22Rv1 (cell line): Measurements from ENCODE around the gene IL1RL2.

Experiments
- H3K27ac ChIP-seq: fragments of 450-650 bp; 2 replicates; pipeline ENCODE4 v1.5.1; 2017
- CTCF ChIP-seq: fragments of 450-650 bp; IDR thresholded peaks from 2 replicates; pipeline ENCODE4 v1.5.1; 2017; ENCODE audit warnings: mild to moderate bottlenecking
- ZFX ChIP-seq: fragments of 450-650 bp; IDR thresholded peaks from 2 replicates; pipeline ENCODE4 v1.6.1; 2017; ENCODE audit warnings: antibody characterized with exemption, borderline replicate concordance

The IL1RL2 gene

DNA sequence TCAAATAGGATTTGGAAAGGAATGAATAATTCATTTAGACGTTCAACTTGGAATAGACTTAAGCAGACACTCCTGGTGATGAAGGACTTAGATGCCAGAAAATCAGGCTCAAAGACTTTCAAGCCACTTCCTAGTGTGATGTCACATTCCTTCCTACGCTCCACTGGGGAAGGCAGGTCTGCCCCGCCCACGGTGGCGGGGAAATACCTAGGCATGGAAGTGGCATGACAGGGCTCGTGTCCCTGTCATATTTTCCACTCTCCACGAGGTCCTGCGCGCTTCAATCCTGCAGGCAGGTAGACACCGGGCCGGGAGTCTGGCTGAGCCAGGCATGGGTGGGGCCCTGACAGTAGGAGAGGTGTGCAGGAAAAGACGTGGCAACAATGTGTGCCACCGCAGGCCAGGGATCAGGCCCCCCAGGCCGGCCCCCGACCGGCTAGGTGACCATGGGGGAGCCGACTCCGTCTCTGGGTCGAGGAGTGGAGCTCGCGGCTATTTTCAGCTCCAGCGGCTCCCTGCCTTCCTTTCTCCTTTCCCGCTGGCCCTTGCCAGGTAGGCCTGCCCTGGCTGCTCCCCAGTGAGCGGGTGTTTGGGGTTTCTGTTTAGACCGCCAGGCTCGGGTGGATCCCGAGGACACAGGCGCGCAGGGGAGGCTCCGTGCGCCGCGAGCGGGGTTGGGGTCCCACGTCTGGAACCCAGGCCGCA lies at the start of gene IL1RL2:
Gene IL1RL2 (plus strand): TSS at position 233 of the 705 bp plus-strand sequence. CDS start 845 bp downstream, outside the sequence.
- TF ChIP-seq CTCF (no peak), ZFX (no peak)
- H3K27ac ChIP-seq = no peak within 1 kb of the TSS

DNA sequence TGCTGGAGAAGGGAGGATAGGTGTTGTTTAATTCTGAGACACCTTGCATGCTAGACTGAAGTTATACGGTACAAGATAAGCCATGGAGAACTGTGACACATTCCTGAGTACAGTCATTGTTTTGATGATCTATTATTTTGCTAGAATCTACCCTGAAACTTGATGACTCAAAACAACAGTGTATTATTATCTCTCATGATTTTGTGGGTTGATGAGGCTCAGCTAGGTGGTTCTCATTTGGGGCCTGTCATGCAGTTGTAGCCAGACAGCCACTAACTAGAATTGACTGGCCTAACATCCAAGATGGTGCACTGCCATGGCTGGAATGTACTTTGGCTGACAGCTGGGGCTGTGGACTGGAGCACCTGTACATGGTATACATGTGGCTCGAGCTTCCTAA lies 49.7 kb upstream of the IL1RL2 start:
- no peak overlapping the region for H3K27ac ChIP-seq
- TF ChIP-seq CTCF (no peak), ZFX (no peak)

DNA sequence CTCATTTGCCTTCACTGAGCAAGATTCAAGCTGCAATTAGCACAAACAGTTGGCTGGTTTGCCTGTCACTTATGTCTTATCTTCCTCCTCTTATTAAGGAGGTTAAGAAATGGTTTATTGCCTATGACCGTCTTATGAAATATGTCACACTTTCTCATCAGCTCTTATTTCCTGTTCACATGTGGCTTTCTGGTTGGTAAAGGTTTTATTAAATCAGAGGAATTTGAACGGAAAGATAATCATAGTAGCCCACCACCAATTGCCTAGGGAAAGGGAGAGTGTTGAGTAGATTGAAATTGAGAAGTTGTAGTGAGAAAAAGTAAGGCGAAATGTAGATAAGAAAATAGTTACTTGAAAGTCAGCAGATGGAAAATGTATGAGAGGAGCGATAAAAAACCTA lies 48.5 kb upstream of the IL1RL2 start:
- TF ChIP-seq ZFX (no peak), CTCF (no peak)
- no peak overlapping the region for H3K27ac ChIP-seq

- no peak for TF ChIP-seq ZFX
- TF ChIP-seq CTCF = no peak
- H3K27ac ChIP-seq = no peak overlapping the region
Measured at GRCh38 chr2:102139851-102140250, 47.0 kb upstream of the IL1RL2 start.

- no peak overlapping the region for H3K27ac ChIP-seq
- no peak for TF ChIP-seq ZFX
- TF ChIP-seq CTCF = no peak
Measured at GRCh38 chr2:102140377-102140776, 46.4 kb upstream of the IL1RL2 start.

DNA sequence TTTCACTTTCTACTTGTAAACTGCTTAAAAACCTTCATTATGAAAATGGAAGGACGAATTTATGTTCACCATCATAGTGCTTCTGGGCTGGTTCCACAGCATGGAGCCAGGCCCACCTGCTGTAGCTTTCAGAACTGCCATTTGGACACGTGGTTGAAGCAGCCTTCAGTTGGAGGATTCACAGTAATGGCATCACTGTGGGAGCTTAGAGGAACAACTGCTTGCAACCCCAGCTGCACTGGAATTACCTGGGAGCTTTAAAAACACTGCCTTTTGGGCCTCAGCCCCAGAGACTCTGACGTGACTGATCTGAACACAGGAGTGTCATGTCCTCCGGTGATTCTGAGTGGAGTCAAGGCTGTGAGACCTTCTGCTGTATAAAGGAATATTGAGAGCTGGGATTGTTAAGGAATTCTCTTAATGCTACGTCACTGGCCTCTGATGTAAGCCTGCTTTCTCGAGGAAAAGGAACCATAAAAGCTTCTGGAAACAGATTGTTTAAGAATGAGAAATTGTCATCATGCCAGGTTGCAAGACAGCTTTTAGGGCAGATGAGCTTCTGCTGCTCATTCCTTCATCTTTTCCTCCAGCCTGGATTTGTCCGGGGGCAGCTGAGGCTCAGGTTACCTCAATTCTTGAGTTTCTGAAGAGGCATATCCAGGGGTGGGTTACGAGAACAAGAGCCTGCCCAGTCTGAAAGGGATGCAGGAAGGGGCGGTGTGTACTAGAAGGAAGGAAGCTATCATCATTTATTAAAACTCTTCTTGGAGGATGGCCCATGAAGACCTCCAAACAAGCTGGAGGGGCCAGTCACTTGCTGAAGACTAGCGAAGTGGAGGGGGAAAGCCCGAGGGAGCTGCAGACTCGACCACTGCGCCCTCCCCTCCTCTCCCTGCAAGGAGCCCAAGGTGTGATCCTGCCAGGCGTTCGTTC lies 45.5 kb upstream of the IL1RL2 start:
- TF ChIP-seq CTCF (no peak), ZFX (no peak)
- no peak overlapping the region for H3K27ac ChIP-seq
